ENCODE data around the gene AK8. TPM values are rescaled to one million over a fixed set of nuclear protein-coding genes. Genes with fewer than 3 reads are reported as not detected.

AK8 gene
- total and polyA plus RNA-seq, 11 donors, result 0.61 to 1.4 TPM; not detected in 9

GRCh38 chr9:132763574-132763973, 114.5 kb downstream of the AK8 start:
- peaks cover 0 to 3% (median under 1%) of the 10 kb centered on the region in 12 donors for H3K4me1 ChIP-seq
- 84 to 86% (median 85%) methylated on average over 3 of the region's 3 CpGs for WGBS, 4 donors
- intact Hi-C loops (cut with DNase I), result no loop called here
- H3K4me3 ChIP-seq, result no peak overlapping the region
- no peaks in the 10 kb centered on the region for H3K9me3 ChIP-seq
- no peaks in the 10 kb centered on the region for H3K36me3 ChIP-seq
- no peak for ATAC-seq
- H3K27ac ChIP-seq, result no peak overlapping the region
- no peak for TF ChIP-seq CTCF (IDR thresholded peaks at IDR 0.05)
- no peak for TF ChIP-seq POLR2A (IDR thresholded peaks at IDR 0.05)
- DNase-seq, result no peak
- H3K27me3 ChIP-seq, result peaks cover 0 to 8% (median 0%) of the 10 kb centered on the region in 9 donors

- WGBS, 4 donors, result 86 to 93% (median 93%) methylated on average over 4 of the region's 4 CpGs
- no peak overlapping the region for H3K4me3 ChIP-seq
Observed at GRCh38 chr9:132762896-132763295, 115.2 kb downstream of the AK8 start.

GRCh38 chr9:132761602-132762001, 116.5 kb downstream of the AK8 start:
- DNase-seq (no peak), ATAC-seq (no peak)
- TF ChIP-seq CTCF (IDR thresholded peaks at IDR 0.05), result no peak
- TF ChIP-seq POLR2A (IDR thresholded peaks at IDR 0.05), result no peak
- Histone ChIP-seq H3K36me3 (no peaks in the 10 kb centered on the region), H3K4me1 (no peaks in the 10 kb centered on the region), H3K27ac (no peak overlapping the region), H3K9me3 (no peaks in the 10 kb centered on the region), H3K27me3 (peaks cover 0 to 8% (median 0%) of the 10 kb centered on the region in 9 donors), H3K4me3 (no peak overlapping the region)
- 74 to 88% (median 77%) methylated on average over 1 of the region's 1 CpG for WGBS, 4 donors
- intact Hi-C loops (cut with DNase I), result no loop called here

More at GRCh38 chr9:132762896-132763295, 115.2 kb downstream of the AK8 start:
- peaks cover 0 to 8% (median 0%) of the 10 kb centered on the region in 9 donors for H3K27me3 ChIP-seq
- H3K4me1 ChIP-seq, result no peaks in the 10 kb centered on the region
- H3K36me3 ChIP-seq, result no peaks in the 10 kb centered on the region
- TF ChIP-seq POLR2A (IDR thresholded peaks at IDR 0.05), result no peak
- TF ChIP-seq CTCF (IDR thresholded peaks at IDR 0.05), result no peak
- no peaks in the 10 kb centered on the region for H3K9me3 ChIP-seq
- no peak for DNase-seq
- H3K27ac ChIP-seq, result no peak overlapping the region
- intact Hi-C loops (cut with DNase I), result no loop called here
- no peak for ATAC-seq

GRCh38 chr9:132760057-132760456, 118.0 kb downstream of the AK8 start:
- Histone ChIP-seq H3K36me3 (no peaks in the 10 kb centered on the region), H3K27ac (no peak overlapping the region), H3K4me1 (peaks cover 0 to 4% (median 0%) of the 10 kb centered on the region in 12 donors), H3K27me3 (peaks cover 0 to 11% (median 0%) of the 10 kb centered on the region in 9 donors), H3K9me3 (no peaks in the 10 kb centered on the region), H3K4me3 (no peak overlapping the region)
- intact Hi-C loops (cut with DNase I), result no loop called here
- WGBS, 4 donors, result 84 to 89% (median 87%) methylated on average over 1 of the region's 1 CpG
- TF ChIP-seq CTCF (IDR thresholded peaks at IDR 0.05), result no peak
- no peak for TF ChIP-seq POLR2A (IDR thresholded peaks at IDR 0.05)
- DNase-seq (no peak), ATAC-seq (no peak)
